ENCODE results near the gene MAP4K4.

Gene MAP4K4

DNA sequence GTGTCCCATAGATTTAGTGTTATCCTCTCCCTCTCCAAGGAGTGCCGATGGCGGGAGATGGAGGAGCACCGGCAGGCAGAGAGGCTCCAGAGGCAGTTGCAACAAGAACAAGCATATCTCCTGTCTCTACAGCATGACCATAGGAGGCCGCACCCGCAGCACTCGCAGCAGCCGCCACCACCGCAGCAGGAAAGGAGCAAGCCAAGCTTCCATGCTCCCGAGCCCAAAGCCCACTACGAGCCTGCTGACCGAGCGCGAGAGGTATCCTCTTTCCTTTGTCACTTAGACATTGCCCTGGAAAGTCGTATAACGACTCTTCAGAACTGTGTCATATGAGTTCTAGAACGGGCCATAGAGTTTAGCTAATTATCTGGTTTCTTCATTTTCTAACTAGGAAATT lies 162.1 kb downstream of the MAP4K4 start:
- Histone ChIP-seq H3K9me3 (no peaks in the 10 kb centered on the region), H3K27me3 (no peaks in the 10 kb centered on the region), H3K4me1 (no peaks in the 10 kb centered on the region), H3K27ac (no peak overlapping the region), H3K36me3 (peaks cover 34 to 74% (median 38%) of the 10 kb centered on the region in 3 donors), H3K4me3 (no peak overlapping the region)
- intact Hi-C loops (cut with DNase I; ENCODE audit: low total_unique reads): no loop called here
- TF ChIP-seq CTCF (IDR thresholded peaks at IDR 0.05): no peak
- DNase-seq: no peak

GRCh38 chr2:101860157-101860556 lies 162.7 kb downstream of the MAP4K4 start:
- DNase-seq: no peak
- H3K27me3 ChIP-seq: no peaks in the 10 kb centered on the region
- no peaks in the 10 kb centered on the region for H3K4me1 ChIP-seq
- H3K36me3 ChIP-seq: peaks cover 39 to 80% (median 44%) of the 10 kb centered on the region in 3 donors
- H3K4me3 ChIP-seq: no peak overlapping the region
- no peaks in the 10 kb centered on the region for H3K9me3 ChIP-seq
- H3K27ac ChIP-seq: no peak overlapping the region
- no peak for TF ChIP-seq CTCF (IDR thresholded peaks at IDR 0.05)
- intact Hi-C loops (cut with DNase I; ENCODE audit: low total_unique reads): no loop called here

GRCh38 chr2:101860782-101861181 lies 163.3 kb downstream of the MAP4K4 start:
- Histone ChIP-seq H3K9me3 (no peaks in the 10 kb centered on the region), H3K27me3 (no peaks in the 10 kb centered on the region), H3K4me1 (no peaks in the 10 kb centered on the region), H3K36me3 (peaks cover 46 to 83% (median 47%) of the 10 kb centered on the region in 3 donors), H3K4me3 (no peak overlapping the region), H3K27ac (no peak overlapping the region)
- intact Hi-C loops (cut with DNase I; ENCODE audit: low total_unique reads): no loop called here
- DNase-seq: no peak
- no peak for TF ChIP-seq CTCF (IDR thresholded peaks at IDR 0.05)

- H3K9me3 ChIP-seq: no peaks in the 10 kb centered on the region
- no peak overlapping the region for H3K27ac ChIP-seq
- H3K27me3 ChIP-seq: no peaks in the 10 kb centered on the region
- H3K4me3 ChIP-seq: no peak overlapping the region
- no peak for DNase-seq
- no peak for TF ChIP-seq CTCF (IDR thresholded peaks at IDR 0.05)
- H3K4me1 ChIP-seq: no peaks in the 10 kb centered on the region
- intact Hi-C loops (cut with DNase I; ENCODE audit: low total_unique reads): no loop called here
- H3K36me3 ChIP-seq: peaks cover 49 to 83% (median 52%) of the 10 kb centered on the region in 3 donors
These were observed 163.9 kb downstream of the MAP4K4 start for GRCh38 chr2:101861382-101861781.

DNA sequence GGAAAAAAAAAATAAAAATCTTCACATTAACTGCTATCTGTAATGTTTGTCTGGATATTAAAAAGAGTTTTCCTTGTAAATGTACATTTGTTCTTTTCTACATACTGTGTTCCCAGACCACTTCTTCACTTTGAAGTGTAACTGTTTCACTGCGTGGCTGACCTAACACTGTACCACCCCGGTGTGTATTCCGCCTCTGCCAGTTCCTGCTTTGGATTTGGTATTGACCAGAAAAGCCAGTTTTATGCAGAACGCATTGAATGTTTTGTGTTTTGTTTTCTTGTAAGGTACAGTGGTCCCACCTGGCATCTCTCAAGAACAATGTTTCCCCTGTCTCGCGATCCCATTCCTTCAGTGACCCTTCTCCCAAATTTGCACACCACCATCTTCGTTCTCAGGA lies 166.0 kb downstream of the MAP4K4 start:
- DNase-seq: no peak
- intact Hi-C loops (cut with DNase I; ENCODE audit: low total_unique reads): no loop called here
- Histone ChIP-seq H3K27ac (no peak overlapping the region), H3K4me1 (no peaks in the 10 kb centered on the region), H3K4me3 (no peak overlapping the region), H3K27me3 (no peaks in the 10 kb centered on the region), H3K36me3 (peaks cover 64 to 88% (median 65%) of the 10 kb centered on the region in 3 donors), H3K9me3 (no peaks in the 10 kb centered on the region)
- TF ChIP-seq CTCF (IDR thresholded peaks at IDR 0.05): no peak

DNA sequence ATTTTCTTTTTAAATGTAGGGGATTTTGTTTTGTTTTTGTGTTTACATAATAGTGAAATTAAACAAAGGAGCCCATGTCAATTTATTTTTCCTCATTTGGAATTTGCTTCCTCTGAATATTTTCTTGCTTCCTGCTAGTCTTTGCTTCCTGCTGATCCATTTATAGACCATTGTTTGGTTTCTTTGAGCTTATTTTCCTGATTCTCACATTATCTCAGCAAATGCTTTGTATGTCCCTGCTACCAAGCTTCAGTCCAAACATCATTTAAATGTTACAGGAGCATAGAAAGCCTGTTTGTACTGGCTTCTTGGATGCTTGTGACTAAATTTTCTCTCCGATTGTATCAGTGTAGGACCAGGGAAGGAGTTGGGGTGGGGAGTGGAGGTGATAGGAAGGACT lies 166.9 kb downstream of the MAP4K4 start:
- Histone ChIP-seq H3K27me3 (no peaks in the 10 kb centered on the region), H3K9me3 (no peaks in the 10 kb centered on the region), H3K36me3 (peaks cover 61 to 84% (median 61%) of the 10 kb centered on the region in 3 donors), H3K27ac (no peak overlapping the region), H3K4me1 (no peaks in the 10 kb centered on the region), H3K4me3 (no peak overlapping the region)
- intact Hi-C loops (cut with DNase I; ENCODE audit: low total_unique reads): no loop called here
- DNase-seq: no peak
- TF ChIP-seq CTCF (IDR thresholded peaks at IDR 0.05): no peak
